Tibial artery (tissue), 4 donors: ENCODE results near the gene EXOC3L2.

Experiments used
- DNase-seq, 2 donors: peaks; one replicate each; pipeline ENCODE4 v3.0.0-alpha.2; 2019
- H3K27ac ChIP-seq, 2 donors: fragments of 200-600 bp; sonication (generic) in 1 of 2; 1 replicate in 1 of 2; 2 replicates in 1 of 2; pipeline ENCODE4 v1.5.1; 2018 to 2019; ENCODE audit warnings: mild to moderate bottlenecking in 1 of 2
- H3K27me3 ChIP-seq, 2 donors: fragments of 200-600 bp; sonication (generic) in 1 of 2; one replicate each; pipeline versions ENCODE4 v1.5.1 to v1.6.0; 2016 to 2019
- H3K36me3 ChIP-seq, 3 donors: fragments of 200-600 bp; sonication (generic) in 2 of 3; one replicate each; pipeline ENCODE4 v1.5.1; 2016 to 2019; ENCODE audit warnings: mild to moderate bottlenecking in 2 of 3
- H3K4me1 ChIP-seq, 4 donors: fragments of 200-600 bp; sonication (generic) in 2 of 4; 1 replicate in 3 of 4; 2 replicates in 1 of 4; pipeline ENCODE4 v1.5.1; 2016 to 2019
- H3K4me3 ChIP-seq, 2 donors: fragments of 200-600 bp; sonication (generic) in 1 of 2; 1 replicate in 1 of 2; 2 replicates in 1 of 2; pipeline ENCODE4 v1.5.1; 2018 to 2019; ENCODE audit warnings: mild to moderate bottlenecking in 2 of 2
- H3K9me3 ChIP-seq, 3 donors: fragments of 200-600 bp; sonication (generic) in 1 of 3; one replicate each; pipeline ENCODE4 v1.5.1; 2016 to 2019
- intact Hi-C: fragments of 100-400 bp; cut with DNase I; formaldehyde crosslinking; loops from one replicate; pipeline ENCODE4 v1.15.0; 2023; ENCODE audit warnings: low total_unique reads
- TF ChIP-seq, protein P1 (sequence below), 2 experiments: fragments of 200-600 bp in 1 of 2; fragments of 450-650 bp in 1 of 2; IDR thresholded peaks; one replicate each; pipeline ENCODE4 v1.5.1; 2017 to 2019; ENCODE audit warnings: antibody characterized with exemption in 2 of 2, mild to moderate bottlenecking in 1 of 2, moderate library complexity in 1 of 2

EXOC3L2 gene

GRCh38 chr19:45250832-45251451 is 5.7 kb upstream of the EXOC3L2 start, which contains the start of gene MARK4:
TSS of gene MARK4 (plus strand) at chr19:45251271. CDS start at chr19:45251589, 318 bp downstream.
- H3K9me3 ChIP-seq = no peaks in the 10 kb centered on the region
- H3K27ac ChIP-seq = peak within 1 kb of the TSS; percentile 81 to 82
- peak within 1 kb of the TSS; percentile 97 to 99 for H3K4me3 ChIP-seq
- H3K36me3 ChIP-seq = no peaks in the 10 kb centered on the region
- intact Hi-C loops = loop anchor here (10.0 kb wide), 1 partner anchor 256 kb away; no protein-coding TSS in a partner anchor
- H3K27me3 ChIP-seq = peaks cover 0 to 4% of the 10 kb centered on the region in 2 donors
- peaks cover 0 to 56% (median 43%) of the 10 kb centered on the region in 4 donors for H3K4me1 ChIP-seq
- peak in 1 of 2 donors; percentile 70 for DNase-seq
- TF ChIP-seq, protein P1, sequence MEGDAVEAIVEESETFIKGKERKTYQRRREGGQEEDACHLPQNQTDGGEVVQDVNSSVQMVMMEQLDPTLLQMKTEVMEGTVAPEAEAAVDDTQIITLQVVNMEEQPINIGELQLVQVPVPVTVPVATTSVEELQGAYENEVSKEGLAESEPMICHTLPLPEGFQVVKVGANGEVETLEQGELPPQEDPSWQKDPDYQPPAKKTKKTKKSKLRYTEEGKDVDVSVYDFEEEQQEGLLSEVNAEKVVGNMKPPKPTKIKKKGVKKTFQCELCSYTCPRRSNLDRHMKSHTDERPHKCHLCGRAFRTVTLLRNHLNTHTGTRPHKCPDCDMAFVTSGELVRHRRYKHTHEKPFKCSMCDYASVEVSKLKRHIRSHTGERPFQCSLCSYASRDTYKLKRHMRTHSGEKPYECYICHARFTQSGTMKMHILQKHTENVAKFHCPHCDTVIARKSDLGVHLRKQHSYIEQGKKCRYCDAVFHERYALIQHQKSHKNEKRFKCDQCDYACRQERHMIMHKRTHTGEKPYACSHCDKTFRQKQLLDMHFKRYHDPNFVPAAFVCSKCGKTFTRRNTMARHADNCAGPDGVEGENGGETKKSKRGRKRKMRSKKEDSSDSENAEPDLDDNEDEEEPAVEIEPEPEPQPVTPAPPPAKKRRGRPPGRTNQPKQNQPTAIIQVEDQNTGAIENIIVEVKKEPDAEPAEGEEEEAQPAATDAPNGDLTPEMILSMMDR (IDR thresholded peaks at IDR 0.05) = no peak

DNA sequence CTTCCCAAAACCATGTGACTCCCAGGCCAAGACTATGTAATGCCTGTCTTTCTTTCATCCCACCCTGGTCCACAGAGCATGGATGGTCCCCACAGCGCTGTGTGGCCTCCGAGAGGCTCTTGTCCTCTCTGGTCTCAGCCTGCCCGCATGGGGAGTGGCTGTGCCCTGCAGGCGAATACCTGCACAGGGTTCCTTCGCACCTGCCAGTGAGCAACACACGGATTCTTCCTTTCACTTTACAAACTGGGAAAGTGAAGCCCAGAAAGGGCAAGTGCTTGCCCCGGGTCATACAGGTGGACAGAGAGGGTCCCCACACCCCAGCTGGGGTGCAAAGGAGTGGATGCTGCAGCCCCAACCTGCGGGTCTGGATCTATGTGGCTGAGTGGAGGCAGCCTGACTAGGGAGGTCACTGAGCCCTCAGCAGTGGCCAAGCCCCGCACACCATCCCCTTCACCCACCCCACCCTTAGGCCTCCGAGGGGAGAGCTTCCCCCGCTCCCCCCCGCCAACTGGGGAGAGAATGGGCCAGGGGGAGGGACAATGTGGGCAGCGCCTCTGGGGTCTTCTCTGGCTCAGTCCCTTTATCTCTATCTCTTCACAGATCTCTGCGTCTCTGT is 5.1 kb upstream of the EXOC3L2 start:
- Histone ChIP-seq H3K36me3 (no peaks in the 10 kb centered on the region), H3K4me3 (peak overlapping the region; percentile 97 to 99), H3K27ac (peak overlapping the region; percentile 81 to 82), H3K27me3 (peaks cover 0 to 7% of the 10 kb centered on the region in 2 donors), H3K9me3 (no peaks in the 10 kb centered on the region), H3K4me1 (peaks cover 0 to 50% (median 43%) of the 10 kb centered on the region in 4 donors)
- intact Hi-C loops = loop anchor here (10.0 kb wide), 1 partner anchor 256 kb away; no protein-coding TSS in a partner anchor
- TF ChIP-seq, protein P1 (IDR thresholded peaks at IDR 0.05) = no peak
- no peak for DNase-seq

DNA sequence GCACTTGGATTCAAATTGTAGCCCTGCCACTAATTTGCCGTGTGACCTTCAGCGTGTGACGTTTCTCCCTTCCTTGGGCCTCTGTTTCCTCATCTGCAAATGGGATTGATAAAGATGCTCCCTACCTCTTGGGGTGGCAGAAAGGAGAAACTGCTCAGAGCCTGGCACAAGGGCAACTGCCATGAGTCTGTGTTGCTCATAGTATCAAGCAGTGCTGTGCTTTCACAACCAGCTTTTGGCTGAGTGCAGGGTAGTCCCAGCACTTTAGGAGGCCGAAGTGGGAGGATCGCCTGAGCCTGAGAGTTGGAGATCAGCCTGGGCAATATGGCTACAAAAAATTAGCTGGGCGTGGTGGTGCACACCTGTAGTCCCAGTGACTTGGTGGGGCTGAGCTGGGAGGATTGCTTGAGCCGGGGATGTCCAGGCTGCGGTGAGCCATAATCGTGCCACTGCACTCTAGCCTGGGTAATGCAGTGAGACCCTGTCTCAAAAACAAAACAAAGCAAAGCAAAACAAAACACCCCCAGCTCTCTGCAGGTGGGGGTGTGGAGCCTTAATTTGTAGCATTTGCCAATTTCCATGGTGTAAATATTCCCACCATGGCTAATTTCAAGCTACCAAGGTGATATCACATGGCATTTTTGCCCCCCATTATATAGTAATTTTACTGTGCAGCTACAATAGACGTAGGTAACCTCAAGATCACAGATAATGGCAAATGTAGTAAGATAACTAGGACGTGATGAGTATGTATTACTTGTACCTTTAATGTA is 4.2 kb upstream of the EXOC3L2 start:
- no peaks in the 10 kb centered on the region for H3K36me3 ChIP-seq
- intact Hi-C loops = loop anchor here (10.0 kb wide), 1 partner anchor 255 kb away; no protein-coding TSS in a partner anchor
- H3K4me1 ChIP-seq = peaks cover 0 to 45% (median 41%) of the 10 kb centered on the region in 4 donors
- TF ChIP-seq, protein P1 (IDR thresholded peaks at IDR 0.05) = no peak
- no peaks in the 10 kb centered on the region for H3K9me3 ChIP-seq
- H3K27me3 ChIP-seq = peaks cover 0 to 14% of the 10 kb centered on the region in 2 donors
- no peak overlapping the region for H3K27ac ChIP-seq
- no peak overlapping the region for H3K4me3 ChIP-seq
- no peak for DNase-seq

GRCh38 chr19:45247136-45247535 is 1.9 kb upstream of the EXOC3L2 start:
- no peaks in the 10 kb centered on the region for H3K9me3 ChIP-seq
- intact Hi-C loops = no loop called here

GRCh38 chr19:45245826-45246225 is 619 bp upstream of the EXOC3L2 start:
- intact Hi-C loops = no loop called here
- TF ChIP-seq, protein P1 (IDR thresholded peaks at IDR 0.05) = no peak
- H3K27ac ChIP-seq = no peak overlapping the region
- DNase-seq = no peak
- H3K9me3 ChIP-seq = no peaks in the 10 kb centered on the region
- H3K4me3 ChIP-seq = no peak overlapping the region
- peaks cover 0 to 18% (median 16%) of the 10 kb centered on the region in 4 donors for H3K4me1 ChIP-seq
- H3K27me3 ChIP-seq = peaks cover 0 to 26% of the 10 kb centered on the region in 2 donors
- H3K36me3 ChIP-seq = no peaks in the 10 kb centered on the region

More at GRCh38 chr19:45247136-45247535, 1.9 kb upstream of the EXOC3L2 start:
- TF ChIP-seq, protein P1 (IDR thresholded peaks at IDR 0.05) = no peak
- Histone ChIP-seq H3K4me1 (peaks cover 0 to 21% (median 19%) of the 10 kb centered on the region in 4 donors), H3K36me3 (no peaks in the 10 kb centered on the region), H3K27me3 (peaks cover 0 to 26% of the 10 kb centered on the region in 2 donors), H3K4me3 (no peak overlapping the region), H3K27ac (no peak overlapping the region)
- no peak for DNase-seq
